ENCODE data around the gene VPS37C. TPM values are rescaled to one million over a fixed set of nuclear protein-coding genes. Genes with fewer than 3 reads are reported as not detected.

VPS37C gene
- total RNA-seq, 4 donors from 2014 or later: 28.9 to 56.9 (median 40.3) TPM

DNA sequence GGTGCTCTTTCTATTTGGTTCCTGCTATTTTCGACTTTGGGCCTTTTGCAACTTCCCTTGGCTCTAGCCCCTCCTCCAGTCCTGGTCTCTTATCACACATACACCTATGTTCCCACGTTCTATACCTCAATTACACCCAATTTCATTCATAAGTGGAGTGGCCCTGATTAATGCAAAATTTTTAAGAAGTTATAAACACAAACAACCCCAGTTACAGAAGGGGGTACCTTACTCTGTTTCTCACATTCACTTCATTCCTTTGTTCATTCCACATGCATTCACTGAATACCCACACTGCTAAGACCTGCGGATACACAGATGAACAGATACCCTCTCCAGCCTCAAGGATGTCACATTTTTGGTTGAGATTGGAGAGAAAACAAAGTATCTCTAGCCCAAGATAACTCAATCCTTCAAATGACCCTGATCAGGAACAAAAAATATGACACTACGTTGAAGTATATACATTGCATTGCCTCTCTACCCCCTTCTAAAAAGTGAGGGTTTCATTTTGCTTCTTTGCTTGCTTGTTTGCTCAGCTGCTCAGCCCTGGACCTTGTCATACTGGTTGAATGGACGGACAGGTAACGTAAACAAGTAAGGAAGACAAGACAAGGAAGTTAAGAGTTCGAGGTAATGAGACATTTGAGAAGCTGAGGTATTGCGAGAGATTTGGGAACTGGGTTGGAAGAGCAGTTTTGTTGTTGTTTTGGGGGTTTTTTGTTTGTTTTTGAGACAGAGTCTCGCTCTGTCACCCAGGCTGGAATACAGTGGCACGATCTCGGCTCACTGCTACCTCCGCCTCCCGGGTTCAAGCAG lies 3.6 kb upstream of the VPS37C start:
- Histone ChIP-seq H3K4me1 (peaks cover 0 to 16% (median 0%) of the 10 kb centered on the region in 4 donors), H3K4me3 (no peak overlapping the region), H3K36me3 (no peaks in the 10 kb centered on the region), H3K27ac (peak overlapping the region in 1 of 4 donors; percentile 28), H3K9me3 (no peaks in the 10 kb centered on the region), H3K27me3 (no peaks in the 10 kb centered on the region)
- peak in 1 of 3 donors; percentile 15 for DNase-seq
- TF ChIP-seq, protein P1, sequence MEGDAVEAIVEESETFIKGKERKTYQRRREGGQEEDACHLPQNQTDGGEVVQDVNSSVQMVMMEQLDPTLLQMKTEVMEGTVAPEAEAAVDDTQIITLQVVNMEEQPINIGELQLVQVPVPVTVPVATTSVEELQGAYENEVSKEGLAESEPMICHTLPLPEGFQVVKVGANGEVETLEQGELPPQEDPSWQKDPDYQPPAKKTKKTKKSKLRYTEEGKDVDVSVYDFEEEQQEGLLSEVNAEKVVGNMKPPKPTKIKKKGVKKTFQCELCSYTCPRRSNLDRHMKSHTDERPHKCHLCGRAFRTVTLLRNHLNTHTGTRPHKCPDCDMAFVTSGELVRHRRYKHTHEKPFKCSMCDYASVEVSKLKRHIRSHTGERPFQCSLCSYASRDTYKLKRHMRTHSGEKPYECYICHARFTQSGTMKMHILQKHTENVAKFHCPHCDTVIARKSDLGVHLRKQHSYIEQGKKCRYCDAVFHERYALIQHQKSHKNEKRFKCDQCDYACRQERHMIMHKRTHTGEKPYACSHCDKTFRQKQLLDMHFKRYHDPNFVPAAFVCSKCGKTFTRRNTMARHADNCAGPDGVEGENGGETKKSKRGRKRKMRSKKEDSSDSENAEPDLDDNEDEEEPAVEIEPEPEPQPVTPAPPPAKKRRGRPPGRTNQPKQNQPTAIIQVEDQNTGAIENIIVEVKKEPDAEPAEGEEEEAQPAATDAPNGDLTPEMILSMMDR (IDR thresholded peaks at IDR 0.05): no peak
- no peak for TF ChIP-seq POLR2A (IDR thresholded peaks at IDR 0.05)

DNA sequence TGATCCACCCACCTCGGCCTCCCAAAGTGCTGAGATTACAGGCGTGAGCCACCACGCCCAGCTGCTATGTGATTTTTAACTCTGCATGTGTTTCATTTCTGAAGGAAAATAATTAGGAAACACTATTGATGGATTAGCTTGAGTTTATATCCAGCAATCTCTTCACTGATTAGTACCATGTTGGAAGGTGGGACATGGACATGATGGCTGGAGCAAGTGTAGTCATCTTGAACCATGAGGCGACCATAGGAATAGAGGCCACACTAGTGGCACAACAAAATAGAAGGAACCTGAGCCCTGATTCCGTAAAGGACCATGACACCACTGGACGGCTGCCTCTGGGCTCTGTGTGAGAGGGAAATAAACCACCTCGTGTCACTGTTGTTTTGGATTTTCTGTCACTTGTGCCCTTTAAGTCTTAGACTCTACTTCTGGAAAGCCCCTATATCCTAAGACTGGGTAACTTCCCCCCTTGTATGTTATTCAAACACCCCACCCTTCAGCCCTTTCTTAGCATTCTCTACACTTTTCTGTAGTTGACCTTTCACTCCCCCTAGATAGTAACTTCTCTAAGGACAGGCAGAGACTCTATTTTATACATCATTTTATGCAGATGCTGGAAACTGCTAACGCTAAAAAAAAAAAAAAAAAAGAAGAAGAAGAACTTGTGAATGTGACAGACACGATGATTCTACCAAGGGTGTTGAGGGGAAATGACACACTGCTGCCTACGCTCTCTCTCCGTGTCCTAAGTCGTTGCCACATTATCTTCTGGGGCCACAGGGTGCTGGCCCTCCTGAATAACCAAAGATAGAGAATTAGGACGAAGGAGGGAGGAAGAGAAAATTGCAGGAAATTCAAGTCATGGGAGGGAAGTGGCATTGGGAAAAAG lies 2.7 kb upstream of the VPS37C start:
- DNase-seq: peak in 1 of 3 donors; percentile 50
- Histone ChIP-seq H3K27me3 (no peaks in the 10 kb centered on the region), H3K4me3 (no peak overlapping the region), H3K9me3 (no peaks in the 10 kb centered on the region), H3K4me1 (peaks cover 0 to 25% (median 0%) of the 10 kb centered on the region in 4 donors), H3K27ac (no peak overlapping the region), H3K36me3 (no peaks in the 10 kb centered on the region)
- TF ChIP-seq, protein P1 (IDR thresholded peaks at IDR 0.05): no peak
- TF ChIP-seq POLR2A (IDR thresholded peaks at IDR 0.05): no peak

DNA sequence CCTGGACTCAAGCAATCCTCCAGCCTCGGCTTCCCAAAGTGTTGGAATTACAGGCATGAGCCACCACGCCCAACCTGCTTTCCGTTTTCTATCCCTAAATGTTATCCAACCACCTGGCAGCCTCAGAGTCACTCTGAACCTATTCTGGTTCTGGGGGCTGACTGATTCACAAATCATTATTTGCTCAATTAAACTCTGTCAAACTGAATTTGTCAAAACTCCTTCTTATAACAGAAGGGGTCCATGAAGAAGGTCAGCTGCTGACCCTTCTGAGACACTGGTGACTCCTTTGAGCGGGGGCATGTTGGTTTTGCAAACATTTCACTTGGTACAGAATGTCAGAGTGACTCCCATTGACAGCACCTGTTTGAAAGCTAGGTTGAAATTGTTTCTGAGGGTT lies 1.8 kb upstream of the VPS37C start:
- peak in 1 of 3 donors; percentile 34 for DNase-seq
- no peak overlapping the region for H3K27ac ChIP-seq
- no peaks in the 10 kb centered on the region for H3K9me3 ChIP-seq
- H3K27me3 ChIP-seq: no peaks in the 10 kb centered on the region
- H3K4me3 ChIP-seq: no peak overlapping the region
- no peak for TF ChIP-seq POLR2A (IDR thresholded peaks at IDR 0.05)
- TF ChIP-seq, protein P1 (IDR thresholded peaks at IDR 0.05): no peak
- peaks cover 0 to 34% (median 0%) of the 10 kb centered on the region in 4 donors for H3K4me1 ChIP-seq
- H3K36me3 ChIP-seq: no peaks in the 10 kb centered on the region

DNA sequence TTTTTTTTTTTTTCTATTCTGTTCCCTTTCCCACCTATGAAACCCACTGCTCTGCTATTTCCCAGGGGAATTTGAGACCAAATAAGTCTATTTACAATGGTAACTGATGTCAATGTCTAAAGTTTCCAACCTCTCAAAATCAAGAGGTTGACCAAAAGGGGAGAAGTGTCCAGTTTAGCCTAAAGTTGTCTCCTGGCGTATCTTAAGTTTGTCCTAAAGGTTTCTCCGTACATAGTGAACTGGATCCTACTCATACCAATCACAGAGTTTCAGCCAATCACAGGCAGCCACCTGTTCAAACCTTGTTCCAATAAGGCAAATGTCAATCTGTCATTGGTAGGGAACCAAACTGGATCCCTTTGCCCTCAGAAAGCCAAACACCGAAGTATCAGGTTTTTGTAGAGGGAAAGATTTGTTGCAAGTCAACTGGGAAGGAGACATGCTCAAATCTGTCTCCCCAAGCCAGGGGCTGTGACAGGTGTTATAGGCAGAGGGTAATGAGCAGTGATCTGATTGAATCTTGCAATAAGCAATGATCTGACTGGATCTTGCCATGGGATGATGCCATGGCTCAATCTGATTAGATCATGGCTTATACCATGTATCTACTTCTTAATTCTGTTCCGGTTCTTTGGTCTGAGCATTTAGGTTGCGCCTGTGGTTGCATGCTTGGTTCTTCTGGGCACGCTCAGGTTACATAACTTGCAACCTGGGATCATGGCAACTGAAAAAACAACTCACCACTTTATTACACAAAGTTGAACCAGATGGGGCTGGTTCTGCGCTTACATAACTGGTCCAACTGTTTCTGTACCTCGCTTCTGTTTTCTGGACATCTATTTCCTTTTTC lies 1.1 kb upstream of the VPS37C start:
- DNase-seq: peak in 1 of 3 donors; percentile 55

More for the DNA sequence above, 1.1 kb upstream of the VPS37C start:
- Histone ChIP-seq H3K27ac (peak overlapping the region; percentile 14 to 93 (median 90)), H3K4me1 (peaks cover 0 to 39% (median 0%) of the 10 kb centered on the region in 4 donors), H3K4me3 (peak overlapping the region; percentile 62 to 98 (median 76)), H3K36me3 (no peaks in the 10 kb centered on the region), H3K9me3 (no peaks in the 10 kb centered on the region), H3K27me3 (no peaks in the 10 kb centered on the region)
- TF ChIP-seq, protein P1 (IDR thresholded peaks at IDR 0.05): no peak
- no peak for TF ChIP-seq POLR2A (IDR thresholded peaks at IDR 0.05)
